Kidney capillary endothelial cell (primary cell): Measurements from ENCODE around the gene CNOT6.

ENCODE experiments used
- DNase-seq: peaks from one replicate; pipeline ENCODE4 v3.0.0-alpha.2; 2018; ENCODE audit warnings: low spot score

Gene CNOT6

GRCh38 chr5:180622910-180623309, 128.7 kb downstream of the CNOT6 start:
- DNase-seq, result no peak

- DNase-seq, result peak; percentile 53
Observed at GRCh38 chr5:180623411-180623834, 129.2 kb downstream of the CNOT6 start.

GRCh38 chr5:180623844-180624243, 129.7 kb downstream of the CNOT6 start:
- DNase-seq, result no peak

GRCh38 chr5:180624587-180624986, 130.4 kb downstream of the CNOT6 start:
- DNase-seq, result no peak

- DNase-seq, result no peak
Observed at GRCh38 chr5:180625125-180625790, 131.1 kb downstream of the CNOT6 start.

- no peak for DNase-seq
Observed at GRCh38 chr5:180625791-180626660, 131.8 kb downstream of the CNOT6 start.

GRCh38 chr5:180626661-180627385, 132.6 kb downstream of the CNOT6 start:
- DNase-seq, result no peak

- no peak for DNase-seq
Observed at GRCh38 chr5:180627386-180628120, 133.4 kb downstream of the CNOT6 start.
